H4 (cell line): ENCODE data around the gene FBXO44. TPM values are rescaled to one million over a fixed set of nuclear protein-coding genes. Genes with fewer than 3 reads are reported as not detected.

Experiments used
- DNase-seq: peaks from one replicate; pipeline ENCODE4 v3.0.0-alpha.2; 2015; ENCODE audit warnings: low spot score
- total RNA-seq: library from RNA; depleted of rRNA; stranded (reverse); fragments of >200 nt; shearing (Covaris generic); gene quantifications from 2 replicates; pipeline ENCODE4 v1.2.3, GENCODE V29; 2014; rRNA removed

FBXO44 gene
- total RNA-seq, 1 experiment from 2014 or later = 7.8 TPM

DNA sequence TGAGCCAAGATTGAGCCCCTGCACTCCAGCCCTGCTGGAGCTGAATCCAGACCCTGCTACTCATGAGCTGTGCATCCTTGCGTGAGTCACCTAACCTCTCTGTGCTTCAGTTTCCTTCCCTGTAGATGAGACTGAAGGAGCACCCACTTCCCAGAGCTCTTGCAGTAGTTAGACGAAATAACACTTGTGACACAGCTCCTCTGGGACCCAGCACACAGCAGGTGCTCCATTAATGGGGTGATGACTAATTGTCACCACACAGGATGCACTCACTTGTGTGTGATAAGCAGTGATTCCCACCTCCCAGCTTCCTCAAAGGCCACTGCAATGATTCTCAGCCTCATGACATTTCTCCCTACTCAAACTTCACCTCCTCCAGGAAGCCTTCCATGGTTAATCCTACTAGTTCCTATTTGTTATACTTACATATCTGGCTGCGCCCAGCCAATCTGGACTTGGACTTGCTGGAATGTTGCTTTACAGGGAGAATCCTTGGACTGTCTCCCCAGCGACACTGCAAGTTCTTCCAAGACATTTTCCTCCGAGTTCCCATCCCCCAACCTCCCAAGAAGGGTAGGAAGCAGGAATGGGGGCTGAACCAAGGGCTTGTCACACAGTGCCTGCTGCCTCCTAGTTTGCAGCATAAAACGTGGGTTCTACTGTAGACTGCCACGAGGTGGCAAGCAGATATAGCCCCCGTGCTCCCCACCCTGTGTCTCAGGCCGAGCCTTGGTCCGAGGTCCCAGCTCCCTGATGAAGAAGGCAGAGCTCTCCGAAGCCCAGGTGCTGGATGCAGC lies 54.1 kb downstream of the FBXO44 start:
- DNase-seq = no peak

GRCh38 chr1:11711490-11711889 lies 56.8 kb downstream of the FBXO44 start:
- no peak for DNase-seq

GRCh38 chr1:11712285-11712684 lies 57.6 kb downstream of the FBXO44 start:
- no peak for DNase-seq

Other genes with a start within 250 kb of the FBXO44 start
- 0.27 and 0.31 TPM in 2 replicates for gene DISP3, start 175.7 kb upstream of the FBXO44 start, total RNA-seq
- gene FBXO2, start 448 bp upstream of the FBXO44 start, total RNA-seq = 0.76 and 2.3 TPM in 2 replicates
- gene FBXO6, start 9.3 kb downstream of the FBXO44 start, total RNA-seq = 7.2 and 7.4 TPM in 2 replicates
- 130 and 134 TPM in 2 replicates for gene MAD2L2, start 26.3 kb downstream of the FBXO44 start, total RNA-seq
- not detected in 2 replicates for gene DRAXIN, start 36.8 kb downstream of the FBXO44 start, total RNA-seq
- gene AGTRAP, start 81.3 kb downstream of the FBXO44 start, total RNA-seq = 65.1 and 74.0 TPM in 2 replicates
- gene C1orf167, start 107.3 kb downstream of the FBXO44 start, total RNA-seq = not detected in 2 replicates
- gene MTHFR, start 151.1 kb downstream of the FBXO44 start, total RNA-seq = 3.6 and 6.0 TPM in 2 replicates
- gene CLCN6, start 151.3 kb downstream of the FBXO44 start, total RNA-seq = 1.8 and 4.4 TPM in 2 replicates
- not detected in 2 replicates for gene NPPA, start 192.9 kb downstream of the FBXO44 start, total RNA-seq
- not detected in 2 replicates for gene NPPB, start 204.1 kb downstream of the FBXO44 start, total RNA-seq